GM21423 (cell line): ENCODE data around the gene ZKSCAN2.

Experiments
- ATAC-seq: cut with Tn5 transposase; IDR thresholded peaks from one replicate; pipeline ENCODE4 v1.9.1; 2021; ENCODE audit warnings: mild to moderate bottlenecking, moderate library complexity; ENCODE audit not compliant: unreplicated experiment

Gene ZKSCAN2

GRCh38 chr16:25224731-25225319 lies 32.8 kb downstream of the ZKSCAN2 start:
- ATAC-seq = no peak

GRCh38 chr16:25223964-25224363 lies 33.7 kb downstream of the ZKSCAN2 start:
- no peak for ATAC-seq

- ATAC-seq = no peak
Observed at GRCh38 chr16:25222959-25223358, 34.7 kb downstream of the ZKSCAN2 start.

GRCh38 chr16:25219070-25219737 lies 38.4 kb downstream of the ZKSCAN2 start:
- ATAC-seq = no peak

- no peak for ATAC-seq
Observed at GRCh38 chr16:25217921-25218320, 39.7 kb downstream of the ZKSCAN2 start.

- ATAC-seq = no peak
Observed at GRCh38 chr16:25217112-25217511, 40.5 kb downstream of the ZKSCAN2 start.

GRCh38 chr16:25213709-25214397 lies 43.8 kb downstream of the ZKSCAN2 start:
- ATAC-seq = no peak

GRCh38 chr16:25212636-25213035 lies 45.0 kb downstream of the ZKSCAN2 start:
- ATAC-seq = no peak

GRCh38 chr16:25210758-25211157 lies 46.9 kb downstream of the ZKSCAN2 start:
- ATAC-seq = no peak

GRCh38 chr16:25199457-25199856 lies 58.2 kb downstream of the ZKSCAN2 start:
- no peak for ATAC-seq

GRCh38 chr16:25198021-25198420 lies 59.6 kb downstream of the ZKSCAN2 start:
- no peak for ATAC-seq

GRCh38 chr16:25194273-25194878 lies 63.3 kb downstream of the ZKSCAN2 start:
- no peak for ATAC-seq

GRCh38 chr16:25192096-25192495 lies 65.5 kb downstream of the ZKSCAN2 start:
- ATAC-seq = no peak

- no peak for ATAC-seq
Observed at GRCh38 chr16:25189305-25189704, 68.3 kb downstream of the ZKSCAN2 start.

GRCh38 chr16:25187491-25187795 lies 70.2 kb downstream of the ZKSCAN2 start:
- ATAC-seq = no peak
